Adipose tissue (tissue), 3 donors: ENCODE results near the gene E2F7. TPM values are rescaled to one million over a fixed set of nuclear protein-coding genes. Genes with fewer than 3 reads are reported as not detected.
"Not testable (repeated sequence)": the region's sequence is repeated elsewhere in the genome, so short reads cannot be mapped to it uniquely, and the experiment has no call there.

ENCODE experiments used
- H3K27ac ChIP-seq: one replicate; pipeline ENCODE4 v1.5.1; 2013; ENCODE audit warnings: low read depth, low read length
- WGBS, 3 donors: extraction: QIAGEN DNeasy Blood & Tissue Kit; methylation state at CpG; one replicate each; pipeline ENCODE4 v1.1.7; 2013; 5-methylcytosine and 5-hydroxymethylcytosine counted together
- polyA plus RNA-seq, 3 donors: library from polyadenylated mRNA; stranded (reverse); fragments of 200-250 nt; gene quantifications; one replicate each; pipeline ENCODE4 v1.2.3, GENCODE V29; 2013
- donor health status: healthy with polysubstance abuse.
- donor health status: Bipolar disorder and iron deficiency.
- donor health status: healthy.

E2F7 gene, protein sequence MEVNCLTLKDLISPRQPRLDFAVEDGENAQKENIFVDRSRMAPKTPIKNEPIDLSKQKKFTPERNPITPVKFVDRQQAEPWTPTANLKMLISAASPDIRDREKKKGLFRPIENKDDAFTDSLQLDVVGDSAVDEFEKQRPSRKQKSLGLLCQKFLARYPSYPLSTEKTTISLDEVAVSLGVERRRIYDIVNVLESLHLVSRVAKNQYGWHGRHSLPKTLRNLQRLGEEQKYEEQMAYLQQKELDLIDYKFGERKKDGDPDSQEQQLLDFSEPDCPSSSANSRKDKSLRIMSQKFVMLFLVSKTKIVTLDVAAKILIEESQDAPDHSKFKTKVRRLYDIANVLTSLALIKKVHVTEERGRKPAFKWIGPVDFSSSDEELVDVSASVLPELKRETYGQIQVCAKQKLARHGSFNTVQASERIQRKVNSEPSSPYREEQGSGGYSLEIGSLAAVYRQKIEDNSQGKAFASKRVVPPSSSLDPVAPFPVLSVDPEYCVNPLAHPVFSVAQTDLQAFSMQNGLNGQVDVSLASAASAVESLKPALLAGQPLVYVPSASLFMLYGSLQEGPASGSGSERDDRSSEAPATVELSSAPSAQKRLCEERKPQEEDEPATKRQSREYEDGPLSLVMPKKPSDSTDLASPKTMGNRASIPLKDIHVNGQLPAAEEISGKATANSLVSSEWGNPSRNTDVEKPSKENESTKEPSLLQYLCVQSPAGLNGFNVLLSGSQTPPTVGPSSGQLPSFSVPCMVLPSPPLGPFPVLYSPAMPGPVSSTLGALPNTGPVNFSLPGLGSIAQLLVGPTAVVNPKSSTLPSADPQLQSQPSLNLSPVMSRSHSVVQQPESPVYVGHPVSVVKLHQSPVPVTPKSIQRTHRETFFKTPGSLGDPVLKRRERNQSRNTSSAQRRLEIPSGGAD
- polyA plus RNA-seq, result under 1 TPM in 2 of 3 donors, not detected in 1; 0.01 to 0.03 TPM

DNA sequence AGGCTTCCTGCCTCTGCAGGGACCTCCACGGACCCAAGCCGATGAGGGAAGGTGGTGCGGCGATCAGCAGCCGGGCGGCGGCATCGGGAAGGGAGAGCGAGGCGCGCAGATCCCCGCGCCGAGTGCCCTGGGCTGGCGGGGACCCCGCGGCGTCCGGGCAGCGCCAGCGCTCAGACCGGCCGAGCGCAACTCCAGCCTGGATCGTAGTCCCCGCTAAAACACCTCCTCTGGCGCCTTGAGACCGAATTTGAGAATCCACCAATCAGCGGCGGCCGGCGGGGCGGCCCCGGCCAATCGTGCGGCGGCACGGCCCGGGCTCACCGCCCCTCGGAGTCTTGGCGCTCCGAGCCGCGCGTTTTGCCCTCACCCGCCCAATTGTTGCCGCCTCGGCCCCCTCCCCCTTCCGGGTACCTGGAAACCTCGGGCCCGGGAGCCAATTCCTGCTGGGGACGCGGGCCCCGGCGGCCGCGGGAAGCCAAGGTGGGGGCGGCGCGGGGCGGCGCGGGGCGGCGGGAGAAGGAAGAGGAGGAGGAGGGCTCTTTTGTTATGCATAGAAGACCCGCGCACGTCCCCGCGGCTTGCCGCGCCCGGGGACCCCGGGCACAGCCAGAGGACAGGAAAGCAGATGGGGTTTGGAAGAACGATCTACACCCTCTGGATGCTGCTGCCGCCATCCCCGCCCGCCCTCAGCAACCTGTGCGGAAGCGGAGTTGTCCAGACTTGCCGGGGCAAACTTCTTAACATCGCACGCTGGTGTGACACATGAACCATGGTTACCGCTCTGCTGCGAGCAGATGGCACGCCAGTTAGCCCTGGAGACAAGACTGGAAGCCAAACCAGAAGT, at the start of gene E2F7:
TSS of gene E2F7 (minus strand) at position 209 of the 844 bp plus-strand sequence. CDS start 934 bp downstream, outside the sequence.
- no peak within 1 kb of the TSS for H3K27ac ChIP-seq
- WGBS, 3 donors, result 0% methylated on average over 62 to 84 of the region's 87 CpGs

DNA sequence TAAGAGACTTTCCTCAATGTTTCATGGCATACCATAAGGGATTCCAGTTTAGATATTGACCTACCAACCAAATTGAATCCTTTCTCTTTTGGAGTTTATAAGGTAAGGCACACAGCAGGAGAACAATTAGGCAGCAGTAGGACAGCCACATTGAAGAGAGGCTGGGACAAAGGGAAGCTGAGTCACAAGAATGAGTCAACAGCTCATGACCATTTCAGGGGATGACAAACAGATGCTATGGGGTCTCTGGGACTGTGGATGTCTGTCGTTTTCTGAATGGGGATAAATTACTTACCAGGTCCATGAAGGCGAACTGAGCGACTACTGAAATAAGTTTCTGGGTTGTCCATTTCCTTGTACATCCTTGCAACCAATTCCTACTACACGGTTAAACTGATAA, 48.6 kb upstream of the E2F7 start:
- 83 to 88% (median 86%) methylated on average over 4 of the region's 4 CpGs for WGBS, 3 donors
- no peak overlapping the region for H3K27ac ChIP-seq

DNA sequence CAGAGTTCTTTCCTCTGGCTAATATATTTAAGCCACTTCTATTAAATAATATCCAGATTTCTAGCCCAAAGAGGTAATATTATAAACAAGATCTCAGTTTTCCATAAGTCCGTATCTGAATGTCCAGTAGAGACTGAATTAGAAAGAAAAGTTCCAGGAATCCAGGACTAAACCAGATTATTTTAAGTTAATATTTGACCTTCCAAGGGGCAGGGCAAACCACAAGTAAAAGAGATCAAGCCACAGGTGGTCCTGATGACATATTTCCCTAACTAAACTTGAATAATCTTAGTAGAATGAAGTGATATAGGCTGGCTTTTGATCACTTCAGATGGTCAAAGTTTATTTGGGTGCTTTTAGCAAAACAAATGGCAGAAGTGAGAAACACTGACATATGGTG, 43.3 kb upstream of the E2F7 start:
- WGBS, 3 donors, result 26 to 75% (median 74%) methylated on average over 1 of the region's 1 CpG
- H3K27ac ChIP-seq, result no peak overlapping the region

GRCh38 chr12:77107121-77107520, 41.8 kb upstream of the E2F7 start:
- 70 to 89% (median 82%) methylated on average over 2 of the region's 2 CpGs for WGBS, 3 donors
- H3K27ac ChIP-seq, result no peak overlapping the region

DNA sequence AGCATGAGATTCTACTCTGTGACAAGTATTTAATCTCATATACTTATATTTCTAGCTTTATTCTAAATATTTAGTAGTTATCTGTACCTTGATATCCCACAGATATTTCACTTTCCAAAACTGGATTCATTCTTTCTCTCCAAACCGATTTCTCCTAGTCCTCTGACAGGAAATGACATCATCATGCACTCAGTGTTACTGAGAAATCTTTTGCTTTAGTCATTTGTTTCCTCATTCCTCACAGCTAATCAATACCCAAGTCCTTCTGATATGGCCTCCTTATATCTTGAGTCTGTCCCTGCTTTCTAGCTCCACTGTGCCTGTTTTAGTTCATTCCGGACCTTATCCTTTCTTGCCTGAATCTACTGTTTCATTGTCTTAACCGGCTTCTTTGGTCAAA, 39.4 kb upstream of the E2F7 start:
- 69 to 81% (median 75%) methylated on average over 3 of the region's 3 CpGs for WGBS, 3 donors
- no peak overlapping the region for H3K27ac ChIP-seq

GRCh38 chr12:77104286-77104685, 38.9 kb upstream of the E2F7 start:
- no peak overlapping the region for H3K27ac ChIP-seq
- WGBS, 3 donors, result 74 to 93% (median 88%) methylated on average over 1 of the region's 1 CpG

DNA sequence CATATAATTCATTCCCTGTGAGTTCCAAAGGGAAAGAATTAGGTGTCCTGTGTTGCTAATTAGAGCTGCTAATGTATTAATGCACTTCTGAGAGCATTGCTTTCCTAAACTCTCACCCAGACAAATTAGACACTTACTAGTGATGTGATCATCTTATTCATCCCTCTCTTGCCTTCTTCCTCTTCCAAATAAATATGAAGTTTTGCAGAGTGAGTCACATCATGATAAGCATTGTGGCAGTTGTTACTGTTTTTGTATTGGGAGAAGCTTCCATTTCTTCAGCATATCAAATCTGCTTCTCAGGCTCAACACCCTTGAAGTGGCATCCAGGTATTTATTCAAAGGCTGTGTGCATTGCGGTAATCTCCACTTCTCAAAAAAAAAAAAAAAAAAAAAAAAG, 37.3 kb upstream of the E2F7 start:
- 81 to 100% (median 92%) methylated on average over 1 of the region's 1 CpG for WGBS, 3 donors
- no peak overlapping the region for H3K27ac ChIP-seq

GRCh38 chr12:77102123-77102522, 36.8 kb upstream of the E2F7 start:
- no peak overlapping the region for H3K27ac ChIP-seq
- 72 to 82% (median 76%) methylated on average over 2 of the region's 2 CpGs for WGBS, 3 donors

DNA sequence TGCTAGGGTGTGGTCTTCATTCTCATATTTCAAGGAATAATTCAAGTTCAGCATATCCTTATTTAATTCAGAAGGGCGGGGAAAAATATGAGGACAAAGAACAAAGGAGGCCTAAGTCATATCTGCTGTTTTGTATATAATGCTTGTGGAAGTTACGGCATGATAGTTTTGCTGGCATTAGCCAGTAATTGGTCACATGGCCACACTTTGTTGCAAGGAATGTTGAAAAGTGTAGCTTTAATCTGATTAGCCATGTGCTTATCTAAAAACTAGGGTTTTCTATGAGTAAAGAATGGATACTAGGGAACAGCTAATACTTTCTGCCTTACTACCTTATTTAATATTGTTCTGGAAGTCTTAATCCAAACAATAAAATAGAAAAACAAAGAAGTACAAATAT, 34.4 kb upstream of the E2F7 start:
- 86 to 91% (median 87%) methylated on average over 2 of the region's 2 CpGs for WGBS, 3 donors
- H3K27ac ChIP-seq, result no peak overlapping the region

GRCh38 chr12:77097846-77098245, 32.5 kb upstream of the E2F7 start:
- 59 to 96% (median 94%) methylated on average over 3 of the region's 3 CpGs for WGBS, 3 donors

DNA sequence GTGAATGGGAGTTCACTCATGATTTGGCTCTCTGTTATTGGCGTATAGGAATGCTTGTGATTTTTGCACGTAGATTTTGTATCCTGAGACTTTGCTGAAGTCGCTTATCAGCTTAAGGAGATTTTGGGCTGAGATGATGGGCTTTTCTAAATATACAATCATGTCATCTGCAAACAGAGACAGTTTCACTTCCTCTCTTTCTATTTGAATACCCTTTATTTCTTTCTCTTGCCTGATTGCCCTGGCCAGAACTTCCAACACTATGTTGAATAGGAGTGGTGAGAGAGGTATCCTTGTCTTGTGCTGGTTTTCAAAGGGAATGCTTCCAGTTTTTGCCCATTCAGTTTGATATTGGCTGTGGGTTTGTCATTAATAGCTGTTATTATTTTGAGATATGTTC, 26.9 kb upstream of the E2F7 start:
- WGBS, 3 donors, result 63 to 79% (median 77%) methylated on average over 2 to 3 of the region's 3 CpGs
- H3K27ac ChIP-seq, result not testable (repeated sequence)

More at GRCh38 chr12:77097846-77098245, 32.5 kb upstream of the E2F7 start:
- H3K27ac ChIP-seq, result no peak overlapping the region

DNA sequence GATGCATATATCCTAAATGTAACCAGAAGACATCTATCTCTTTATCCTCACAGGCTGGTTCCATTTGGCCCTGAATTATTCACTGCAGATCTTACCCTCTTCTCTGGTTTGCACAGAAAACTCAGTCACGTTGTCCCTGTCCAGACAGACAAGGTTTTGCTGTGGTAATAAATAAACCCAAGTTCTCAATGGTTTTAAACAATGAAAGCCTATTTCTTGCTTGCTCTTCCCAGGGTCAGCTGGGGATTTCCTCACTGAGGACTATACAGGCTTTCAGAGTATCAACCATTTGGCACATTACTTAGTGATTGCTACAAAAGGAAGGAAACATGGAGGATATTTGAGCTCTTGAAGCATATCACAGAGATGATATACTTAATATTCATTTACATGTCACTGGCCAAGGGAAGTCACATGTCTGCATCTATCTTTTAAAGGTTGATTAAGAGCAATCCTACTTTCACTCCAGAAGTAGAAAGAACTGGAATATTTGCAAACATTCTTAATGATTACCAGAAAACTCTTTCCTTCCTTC, 24.4 kb upstream of the E2F7 start:
- no peak overlapping the region for H3K27ac ChIP-seq
- WGBS, 3 donors, result 9 to 49% (median 26%) methylated on average over 1 of the region's 1 CpG

DNA sequence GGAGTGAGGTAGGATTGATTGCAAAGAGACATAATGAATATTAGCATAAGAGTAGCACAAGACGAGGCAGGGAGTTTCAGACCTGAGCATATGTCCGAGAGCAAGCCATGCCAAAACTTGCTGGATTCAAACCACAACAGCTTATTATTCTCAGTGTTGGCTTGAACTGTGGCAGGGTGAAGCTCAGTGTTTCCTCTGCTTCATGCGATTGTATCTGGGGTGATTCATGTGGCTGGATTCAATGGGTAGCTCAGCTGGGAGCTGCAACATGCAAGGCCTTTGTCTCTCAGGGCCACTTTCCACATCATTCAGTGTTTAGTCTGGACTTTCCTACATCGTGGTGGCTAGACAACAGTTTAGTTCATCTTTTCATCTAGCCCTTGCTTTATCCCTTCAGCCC, 22.1 kb upstream of the E2F7 start:
- no peak overlapping the region for H3K27ac ChIP-seq
- 46 to 59% (median 55%) methylated on average over 4 of the region's 4 CpGs for WGBS, 3 donors

DNA sequence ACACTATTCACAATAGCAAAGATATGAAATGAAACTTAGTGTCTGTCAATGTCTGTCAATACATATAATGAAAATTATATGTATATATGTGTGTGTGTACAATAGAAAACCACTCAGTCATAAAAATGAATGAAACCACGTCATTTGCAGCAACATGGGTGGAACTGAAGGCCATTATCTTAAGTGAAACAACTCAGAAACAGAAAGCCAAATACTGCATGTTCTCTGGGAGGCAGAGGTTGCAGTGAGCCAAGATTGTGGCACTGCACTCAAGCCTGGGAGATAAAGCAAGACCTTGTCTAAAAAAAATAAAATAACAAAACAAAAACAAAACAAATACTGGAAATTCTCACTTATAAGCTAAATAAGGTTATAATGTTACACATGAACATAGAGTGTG, 16.7 kb upstream of the E2F7 start:
- 48 to 73% (median 61%) methylated on average over 1 of the region's 1 CpG for WGBS, 3 donors

DNA sequence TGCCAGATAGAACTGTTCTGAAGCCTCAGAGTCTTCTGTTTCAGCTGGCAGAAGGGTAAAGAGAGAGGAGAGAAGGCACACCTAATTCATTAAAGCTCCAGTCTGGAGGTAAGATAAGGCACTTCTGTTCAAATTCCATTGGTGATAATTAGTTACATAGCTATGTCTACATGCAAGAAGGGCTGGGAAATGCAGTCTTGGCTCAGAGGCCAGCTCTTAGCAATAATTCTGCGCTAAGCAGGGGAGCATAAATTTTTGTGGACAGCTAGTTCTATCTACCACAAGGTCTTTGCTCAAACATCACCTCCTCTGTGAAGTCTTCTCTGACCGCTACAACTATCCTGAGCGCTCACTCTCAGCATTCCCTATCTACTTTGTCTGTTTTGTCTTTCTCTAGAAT, 14.3 kb upstream of the E2F7 start:
- 78 to 95% (median 95%) methylated on average over 3 of the region's 3 CpGs for WGBS, 3 donors

More for the DNA sequence above, 16.7 kb upstream of the E2F7 start:
- no peak overlapping the region for H3K27ac ChIP-seq

DNA sequence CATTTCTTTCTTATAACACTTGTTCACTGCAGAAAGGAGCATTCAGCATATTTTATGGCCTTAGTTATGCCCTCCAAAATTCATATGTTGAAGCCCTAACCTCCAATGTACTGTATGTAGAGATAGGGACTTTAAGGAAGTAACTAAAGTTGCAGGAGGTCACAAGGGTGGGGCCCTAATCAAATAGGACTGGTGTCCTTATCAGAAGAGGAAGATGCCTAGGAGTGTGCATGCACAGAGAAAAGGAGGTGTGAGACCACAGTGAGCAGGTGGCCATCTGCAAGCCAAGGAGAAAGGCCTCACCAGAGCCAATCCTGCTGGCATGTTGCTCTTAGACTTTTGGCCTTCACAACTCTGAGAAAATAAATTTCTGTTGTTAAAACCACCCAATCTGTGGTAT, 12.9 kb upstream of the E2F7 start:
- H3K27ac ChIP-seq, result no peak overlapping the region

More for the DNA sequence above, 14.3 kb upstream of the E2F7 start:
- H3K27ac ChIP-seq, result no peak overlapping the region

- whole genome bisulfite sequencing, 3 donors, result 36 to 55% (median 52%) methylated on average over 1 of the region's 1 CpG
- H3K27ac ChIP-seq, result no peak overlapping the region
Measured at GRCh38 chr12:77076886-77077285, 11.5 kb upstream of the E2F7 start.

GRCh38 chr12:77073894-77074293, 8.5 kb upstream of the E2F7 start:
- WGBS, 3 donors, result 92 to 93% (median 93%) methylated on average over 5 of the region's 5 CpGs
- H3K27ac ChIP-seq, result not testable (repeated sequence)
